ENCODE data around the gene TCF4.

TCF4 gene

GRCh38 chr18:55488473-55488872, 99.5 kb downstream of the TCF4 start:
- TF ChIP-seq CTCF (IDR thresholded peaks at IDR 0.05; ENCODE audit: borderline replicate concordance, insufficient read depth, low read depth, low read length): no peak
- H3K4me3 ChIP-seq (ENCODE audit: low read depth, low read length): no peak overlapping the region

- TF ChIP-seq CTCF (IDR thresholded peaks at IDR 0.05; ENCODE audit: borderline replicate concordance, insufficient read depth, low read depth, low read length): no peak
- H3K4me3 ChIP-seq (ENCODE audit: low read depth, low read length): no peak overlapping the region
These were observed 100.0 kb downstream of the TCF4 start for GRCh38 chr18:55487997-55488396.

GRCh38 chr18:55486936-55487335, 101.1 kb downstream of the TCF4 start:
- no peak overlapping the region for H3K4me3 ChIP-seq (ENCODE audit: low read depth, low read length)
- no peak for TF ChIP-seq CTCF (IDR thresholded peaks at IDR 0.05; ENCODE audit: borderline replicate concordance, insufficient read depth, low read depth, low read length)

- no peak overlapping the region for H3K4me3 ChIP-seq (ENCODE audit: low read depth, low read length)
- no peak for TF ChIP-seq CTCF (IDR thresholded peaks at IDR 0.05; ENCODE audit: borderline replicate concordance, insufficient read depth, low read depth, low read length)
These were observed 102.3 kb downstream of the TCF4 start for GRCh38 chr18:55485666-55486065.

GRCh38 chr18:55484773-55485172, 103.2 kb downstream of the TCF4 start:
- no peak overlapping the region for H3K4me3 ChIP-seq (ENCODE audit: low read depth, low read length)
- TF ChIP-seq CTCF (IDR thresholded peaks at IDR 0.05; ENCODE audit: borderline replicate concordance, insufficient read depth, low read depth, low read length): no peak

- H3K4me3 ChIP-seq (ENCODE audit: low read depth, low read length): no peak overlapping the region
- no peak for TF ChIP-seq CTCF (IDR thresholded peaks at IDR 0.05; ENCODE audit: borderline replicate concordance, insufficient read depth, low read depth, low read length)
These were observed 104.6 kb downstream of the TCF4 start for GRCh38 chr18:55483266-55483871.

- TF ChIP-seq CTCF (IDR thresholded peaks at IDR 0.05; ENCODE audit: borderline replicate concordance, insufficient read depth, low read depth, low read length): no peak
- no peak overlapping the region for H3K4me3 ChIP-seq (ENCODE audit: low read depth, low read length)
These were observed 108.2 kb downstream of the TCF4 start for GRCh38 chr18:55479656-55480420.
